ENCODE data around the gene CLCNKB. TPM values are rescaled to one million over a fixed set of nuclear protein-coding genes. Genes with fewer than 3 reads are reported as not detected.

CLCNKB gene
- total and polyA plus RNA-seq, 2 of the 4 experiments (the other 2 are of a cell fraction): 0.09 TPM; not detected in 1

DNA sequence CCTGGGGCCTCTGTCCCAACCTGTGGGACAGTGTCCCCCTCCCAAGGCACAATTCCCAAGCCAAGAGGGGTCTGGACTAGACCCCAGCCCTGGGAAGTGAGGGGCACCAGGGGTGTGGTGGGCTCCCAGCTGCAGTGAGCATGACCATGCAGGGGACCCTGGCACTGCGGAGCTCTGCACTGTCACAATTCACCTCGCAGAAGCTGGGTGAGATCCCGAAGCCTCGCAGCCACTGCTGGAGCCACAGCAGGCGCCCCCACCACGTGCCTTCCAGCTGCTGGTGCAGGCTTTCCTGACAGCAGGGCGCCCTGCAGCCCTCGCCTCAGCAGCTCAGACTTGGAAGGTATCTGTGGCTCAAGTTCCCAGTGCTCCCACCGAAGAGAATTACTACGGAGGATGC lies 49.5 kb upstream of the CLCNKB start:
- ChIA-PET CTCF (interaction anchor here (0.7 to 1.6 kb wide), 4 partner anchors 13 to 202 kb away, joined by 3 to 6 read pairs (median 4); no protein-coding TSS in a partner anchor), POLR2A (ENCODE audit: unreplicated experiment) (no interaction called here)
- Histone ChIP-seq H3K9me3 (ENCODE audit: control insufficient read depth, insufficient read depth, low read length) (no peaks in the 10 kb centered on the region), H4K8ac (ENCODE audit: low read depth in 2 of 2, low read length in 2 of 2) (no peak overlapping the region), H3K18ac (ENCODE audit: low read depth, low read length) (no peak overlapping the region), H2BK120ac (ENCODE audit: low read depth, low read length) (no peak overlapping the region), H3K27ac (ENCODE audit: insufficient read depth, low read length) (no peak overlapping the region), H3K14ac (replicated peaks; ENCODE audit: low read depth, low read length) (no peak overlapping the region), H4K20me1 (ENCODE audit: insufficient read depth, low read length) (no peaks in the 10 kb centered on the region), H3K4me3 (ENCODE audit: insufficient read depth, low read depth, low read length) (no peak overlapping the region), H3K4me2 (ENCODE audit: low read depth, low read length) (no peak overlapping the region), H4K5ac (ENCODE audit: low read depth, low read length) (no peak overlapping the region), H2BK5ac (ENCODE audit: low read depth, low read length, poor library complexity, severe bottlenecking) (no peak overlapping the region), H3K4ac (ENCODE audit: low read depth, low read length) (no peak overlapping the region), H3K9ac (ENCODE audit: low read depth, low read length) (no peak overlapping the region), H3K27me3 (ENCODE audit: control insufficient read depth, insufficient read depth, low read length) (peaks cover 13% of the 10 kb centered on the region; the same call in 1 of the 2 replicates), H2AFZ (replicated peaks; ENCODE audit: low read length, poor library complexity) (no peak overlapping the region), H2AK9ac (replicated peaks; ENCODE audit: low read depth, low read length, poor library complexity) (peak overlapping the region; percentile 72), H3K79me1 (ENCODE audit: low read depth in 1 of 2, low read length in 2 of 2) (no peaks in the 10 kb centered on the region), H3K56ac (ENCODE audit: extremely low read depth, insufficient read depth, low read length) (no peak overlapping the region), H3K9me1 (ENCODE audit: insufficient read depth, low read length) (no peaks in the 10 kb centered on the region), H4K91ac (ENCODE audit: insufficient read depth, low read depth, low read length) (no peak overlapping the region), H3K36me3 (ENCODE audit: control insufficient read depth, insufficient read depth, low read length) (no peaks in the 10 kb centered on the region), H3K23ac (ENCODE audit: low read depth, low read length) (no peak overlapping the region), H2BK20ac (ENCODE audit: low read depth, low read length) (no peak overlapping the region), H2BK15ac (ENCODE audit: low read depth, low read length) (no peak overlapping the region), H2AK5ac (ENCODE audit: low read depth, low read length) (peak overlapping the region; percentile 8; the same call in 1 of the 2 replicates), H3K4me1 (ENCODE audit: control insufficient read depth, insufficient read depth, low read length) (peaks cover 2% of the 10 kb centered on the region; the same call in 1 of the 2 replicates)
- dilution Hi-C loops (cut with HindIII; ENCODE audit: low sequenced_read_pairs, unreplicated experiment) (no loop called here), intact Hi-C loops (cut with micrococcal nuclease) (loop anchor here (1.0 to 2.0 kb wide), 4 partner anchors 55 to 202 kb away; partner anchors contain the start of gene SPEN), in situ Hi-C loops (cut with MboI; ENCODE audit: low sequenced_read_pairs) (loop anchor here (10.0 kb wide), 1 partner anchor 59 kb away; no protein-coding TSS in a partner anchor)
- 86% methylated on average over 10 of the region's 10 CpGs; no CpG with 5 or more reads in 1 of the 2 experiments for WGBS, 2 experiments (ENCODE audit: extremely low coverage in 2 of 2, insufficient read length in 1 of 2)
- TF ChIP-seq, protein P1, sequence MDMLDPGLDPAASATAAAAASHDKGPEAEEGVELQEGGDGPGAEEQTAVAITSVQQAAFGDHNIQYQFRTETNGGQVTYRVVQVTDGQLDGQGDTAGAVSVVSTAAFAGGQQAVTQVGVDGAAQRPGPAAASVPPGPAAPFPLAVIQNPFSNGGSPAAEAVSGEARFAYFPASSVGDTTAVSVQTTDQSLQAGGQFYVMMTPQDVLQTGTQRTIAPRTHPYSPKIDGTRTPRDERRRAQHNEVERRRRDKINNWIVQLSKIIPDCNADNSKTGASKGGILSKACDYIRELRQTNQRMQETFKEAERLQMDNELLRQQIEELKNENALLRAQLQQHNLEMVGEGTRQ (IDR thresholded peaks at IDR 0.05; ENCODE audit: low read depth, low read length): no peak
- TF ChIP-seq MAFK (IDR thresholded peaks at IDR 0.05; ENCODE audit: low read depth, low read length) (no peak), NFE2L2 (IDR thresholded peaks at IDR 0.05; ENCODE audit: low read depth, low read length) (no peak), BHLHE40 (IDR thresholded peaks at IDR 0.05; ENCODE audit: low read depth, low read length) (no peak), MAZ (IDR thresholded peaks at IDR 0.05; ENCODE audit: borderline replicate concordance, low read depth, low read length) (no peak), FOS (IDR thresholded peaks at IDR 0.05; ENCODE audit: low read depth, low read length) (no peak), CHD1 (IDR thresholded peaks at IDR 0.05; ENCODE audit: low read depth, low read length) (no peak), MXI1 (IDR thresholded peaks at IDR 0.05; ENCODE audit: borderline replicate concordance, low read depth, low read length) (no peak), SMC3 (IDR thresholded peaks at IDR 0.05; ENCODE audit: low read depth, low read length) (no peak), RAD21 (IDR thresholded peaks at IDR 0.05; ENCODE audit: low read length) (no peak), POLR2A (IDR thresholded peaks at IDR 0.05; ENCODE audit: low read depth, low read length) (no peak)
- TF ChIP-seq, protein P2, sequence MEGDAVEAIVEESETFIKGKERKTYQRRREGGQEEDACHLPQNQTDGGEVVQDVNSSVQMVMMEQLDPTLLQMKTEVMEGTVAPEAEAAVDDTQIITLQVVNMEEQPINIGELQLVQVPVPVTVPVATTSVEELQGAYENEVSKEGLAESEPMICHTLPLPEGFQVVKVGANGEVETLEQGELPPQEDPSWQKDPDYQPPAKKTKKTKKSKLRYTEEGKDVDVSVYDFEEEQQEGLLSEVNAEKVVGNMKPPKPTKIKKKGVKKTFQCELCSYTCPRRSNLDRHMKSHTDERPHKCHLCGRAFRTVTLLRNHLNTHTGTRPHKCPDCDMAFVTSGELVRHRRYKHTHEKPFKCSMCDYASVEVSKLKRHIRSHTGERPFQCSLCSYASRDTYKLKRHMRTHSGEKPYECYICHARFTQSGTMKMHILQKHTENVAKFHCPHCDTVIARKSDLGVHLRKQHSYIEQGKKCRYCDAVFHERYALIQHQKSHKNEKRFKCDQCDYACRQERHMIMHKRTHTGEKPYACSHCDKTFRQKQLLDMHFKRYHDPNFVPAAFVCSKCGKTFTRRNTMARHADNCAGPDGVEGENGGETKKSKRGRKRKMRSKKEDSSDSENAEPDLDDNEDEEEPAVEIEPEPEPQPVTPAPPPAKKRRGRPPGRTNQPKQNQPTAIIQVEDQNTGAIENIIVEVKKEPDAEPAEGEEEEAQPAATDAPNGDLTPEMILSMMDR (conservative IDR thresholded peaks at IDR 0.05; ENCODE audit: low read depth, low read length): no peak
- DNase-seq (no peak), ATAC-seq (ENCODE audit: low read depth) (no peak)
- no TSS peak for BruUV-seq (replicated peaks)
